Measurements from ENCODE around the gene SEPHS2.

GRCh38 chr16:30457743-30458560 lies 12.3 kb upstream of the SEPHS2 start:
- TF ChIP-seq CTCF (IDR thresholded peaks at IDR 0.05) (no peak), POLR2AphosphoS5 (IDR thresholded peaks at IDR 0.05) (no peak), POLR2A (IDR thresholded peaks at IDR 0.05) (no peak)

All from gastroesophageal sphincter (tissue), 3 donors.